Measurements from ENCODE around the gene IZUMO2.
"Not testable (repeated sequence)": the region's sequence is repeated elsewhere in the genome, so short reads cannot be mapped to it uniquely, and the experiment has no call there.

The IZUMO2 gene

DNA sequence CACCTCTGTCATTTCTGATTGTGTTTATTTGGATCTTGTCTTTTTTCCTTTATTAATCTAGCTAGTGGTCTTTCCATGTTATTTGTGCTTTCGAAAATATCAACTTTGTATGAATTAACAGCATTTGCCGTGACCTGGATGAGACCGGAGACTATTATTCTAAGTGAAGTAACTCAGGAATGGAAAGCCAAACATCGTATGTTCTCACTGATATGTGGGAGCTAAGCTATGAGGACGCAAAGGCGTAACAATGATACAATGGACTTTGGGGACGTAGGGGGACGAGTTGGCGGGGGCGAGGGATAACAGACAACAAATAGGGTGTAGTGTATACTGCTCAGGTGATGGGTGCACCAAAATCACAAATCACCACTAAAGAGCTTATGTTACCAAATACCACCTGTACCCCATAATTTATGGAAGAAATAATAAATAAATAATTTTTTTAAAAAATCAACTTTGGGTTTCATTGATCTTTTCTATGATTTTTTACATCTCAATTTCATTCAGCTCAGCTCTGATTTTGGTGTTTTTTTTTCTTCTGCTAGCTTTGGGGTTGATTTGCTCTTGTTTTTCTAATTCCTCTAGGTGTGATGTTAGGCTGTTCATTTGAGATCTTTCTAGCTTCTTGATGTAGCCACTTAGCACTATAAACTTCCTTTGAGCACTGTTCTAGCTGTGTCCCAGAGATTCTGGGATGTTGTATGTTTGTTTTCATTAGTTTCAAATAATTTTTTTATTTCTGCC is 27.1 kb downstream of the IZUMO2 start:
- DNase-seq (ENCODE audit: low read depth) = peak; percentile 1

DNA sequence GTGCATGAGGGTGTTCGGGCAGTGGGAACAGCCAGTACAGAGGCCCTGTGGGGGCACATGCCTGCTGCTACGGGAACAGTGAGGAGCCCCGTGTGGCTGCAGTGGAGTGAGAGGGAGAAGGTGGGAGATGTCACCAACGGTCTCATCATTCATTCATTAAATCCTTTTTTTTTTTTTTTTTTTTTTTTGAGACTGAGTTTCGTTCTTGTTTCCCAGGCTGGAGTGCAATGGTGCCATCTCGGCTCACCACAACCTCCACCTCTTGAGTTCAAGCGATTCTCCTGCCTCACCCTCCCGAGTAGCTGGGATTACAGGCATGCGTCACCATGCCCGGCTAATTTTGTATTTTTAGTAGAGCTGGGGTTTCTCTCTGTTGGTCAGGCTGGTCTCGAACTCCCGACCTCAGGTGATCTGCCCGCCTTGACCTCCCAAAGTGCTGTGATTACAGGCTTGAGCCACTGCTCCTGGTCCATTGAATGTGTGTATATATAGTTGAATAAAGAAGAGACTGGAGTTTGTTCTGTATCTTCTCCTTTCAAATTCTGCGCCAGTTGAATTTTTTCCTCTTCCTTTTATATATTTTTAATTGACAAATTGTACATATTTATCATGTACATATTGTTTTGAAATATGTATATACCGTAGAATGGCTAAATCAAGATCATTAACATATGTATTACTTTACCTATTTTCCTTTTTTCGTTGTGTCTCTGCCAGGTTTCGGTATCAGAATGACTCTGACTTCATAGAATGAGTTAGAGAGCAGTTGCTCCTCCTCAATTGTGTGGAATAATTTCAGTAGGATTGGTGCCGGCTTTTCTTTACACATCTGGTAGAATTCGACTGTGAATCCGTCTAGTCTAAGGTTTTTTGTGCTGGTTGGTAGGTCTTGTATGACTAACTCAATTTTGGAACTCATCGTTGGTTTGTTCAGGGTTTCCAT is 28.0 kb downstream of the IZUMO2 start:
- not testable (repeated sequence) for DNase-seq (ENCODE audit: low read depth)

DNA sequence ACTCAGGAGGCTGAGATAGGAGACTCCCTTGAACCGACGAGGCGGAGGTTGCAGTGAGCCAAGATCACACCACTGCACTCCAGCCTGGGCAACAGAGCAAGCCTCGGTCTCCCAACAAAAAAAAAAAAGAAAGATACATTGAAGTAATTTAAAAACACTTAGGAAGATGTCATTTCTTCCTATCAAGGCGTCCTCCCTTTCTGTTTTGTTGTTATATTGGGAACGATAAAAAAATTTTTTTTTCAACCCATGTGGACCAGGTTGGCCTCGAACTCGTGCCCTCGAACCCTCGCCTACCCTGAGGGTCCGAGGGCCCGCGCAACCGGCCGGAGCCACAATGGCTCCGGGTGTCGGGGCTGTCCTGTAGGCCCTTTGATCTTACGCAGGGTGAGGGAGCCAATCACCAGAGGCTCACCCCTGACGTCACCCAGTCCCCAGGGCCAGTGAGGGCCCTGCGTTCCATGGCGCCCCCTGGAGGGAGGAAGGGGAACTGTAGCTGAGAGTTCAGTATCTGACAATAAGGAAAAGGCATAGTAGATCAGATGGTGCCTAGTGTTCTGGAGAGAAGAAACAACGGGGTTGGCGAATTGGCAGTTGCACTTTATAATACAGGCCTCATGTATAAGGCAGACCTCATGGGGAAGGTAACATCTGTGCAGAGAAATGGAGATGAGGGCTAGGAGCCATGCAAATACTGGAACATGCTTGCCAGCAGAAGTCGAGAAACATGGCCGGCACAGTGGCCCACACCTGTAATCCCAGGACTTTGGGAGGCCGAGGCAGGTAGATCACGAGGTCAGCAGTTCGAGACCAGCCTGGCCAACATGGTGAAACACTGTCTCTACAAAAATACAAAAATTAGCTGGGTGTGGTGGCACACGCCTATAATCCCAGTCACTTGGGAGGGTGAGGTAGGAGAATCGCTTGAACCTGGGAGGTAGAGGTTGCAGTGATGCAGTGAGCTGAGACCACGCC is 29.3 kb downstream of the IZUMO2 start:
- DNase-seq (ENCODE audit: low read depth) = not testable (repeated sequence)

DNA sequence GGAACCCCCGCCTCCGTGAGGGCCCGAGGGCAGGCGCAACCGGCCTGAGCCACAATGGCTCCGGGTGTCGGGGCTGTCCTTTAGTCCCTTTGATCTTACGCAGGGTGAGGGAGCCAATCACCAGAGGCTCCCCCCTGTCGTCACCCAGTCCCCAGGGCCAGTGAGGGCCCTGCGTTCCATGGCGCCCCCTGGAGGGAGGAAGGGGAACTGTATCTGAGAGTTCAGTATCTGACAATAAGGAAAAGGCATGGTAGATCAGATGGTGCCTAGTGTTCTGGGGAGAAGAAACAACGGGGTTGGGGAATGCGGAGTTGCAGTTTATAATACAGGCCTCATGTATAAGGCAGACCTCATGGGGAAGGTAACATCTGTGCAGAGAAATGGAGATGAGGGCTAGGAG is 59.1 kb downstream of the IZUMO2 start:
- DNase-seq (ENCODE audit: low read depth) = not testable (repeated sequence)

DNA sequence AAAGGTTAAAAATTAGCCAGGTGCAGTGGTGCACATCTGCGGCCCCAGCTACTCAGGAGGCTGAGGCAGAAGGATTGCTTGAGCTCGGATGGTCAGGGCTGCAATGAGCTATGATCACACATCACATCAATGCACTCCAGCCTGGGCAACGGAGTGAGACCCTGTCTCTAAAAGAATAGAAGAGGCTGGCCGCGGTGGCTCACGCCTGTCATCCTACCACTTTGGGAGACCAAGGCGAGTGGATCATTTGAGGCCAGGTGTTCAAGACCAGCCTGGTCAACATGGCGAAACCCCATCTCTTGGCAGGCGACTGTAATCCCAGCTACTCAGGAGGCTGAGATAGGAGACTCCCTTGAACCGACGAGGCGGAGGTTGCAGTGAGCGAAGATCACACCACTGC is 59.7 kb downstream of the IZUMO2 start:
- DNase-seq (ENCODE audit: low read depth) = not testable (repeated sequence)

Data from EH (cell line).